NCI-H2171 (cell line): ENCODE measurements around the gene CASP8AP2.
"Not testable (repeated sequence)": the region's sequence is repeated elsewhere in the genome, so short reads cannot be mapped to it uniquely, and the experiment has no call there.

ENCODE experiments used
- DNase-seq: peaks from one replicate; lab custom pipeline; 2025; lab: John Stamatoyannopoulos, UW

The CASP8AP2 gene

DNA sequence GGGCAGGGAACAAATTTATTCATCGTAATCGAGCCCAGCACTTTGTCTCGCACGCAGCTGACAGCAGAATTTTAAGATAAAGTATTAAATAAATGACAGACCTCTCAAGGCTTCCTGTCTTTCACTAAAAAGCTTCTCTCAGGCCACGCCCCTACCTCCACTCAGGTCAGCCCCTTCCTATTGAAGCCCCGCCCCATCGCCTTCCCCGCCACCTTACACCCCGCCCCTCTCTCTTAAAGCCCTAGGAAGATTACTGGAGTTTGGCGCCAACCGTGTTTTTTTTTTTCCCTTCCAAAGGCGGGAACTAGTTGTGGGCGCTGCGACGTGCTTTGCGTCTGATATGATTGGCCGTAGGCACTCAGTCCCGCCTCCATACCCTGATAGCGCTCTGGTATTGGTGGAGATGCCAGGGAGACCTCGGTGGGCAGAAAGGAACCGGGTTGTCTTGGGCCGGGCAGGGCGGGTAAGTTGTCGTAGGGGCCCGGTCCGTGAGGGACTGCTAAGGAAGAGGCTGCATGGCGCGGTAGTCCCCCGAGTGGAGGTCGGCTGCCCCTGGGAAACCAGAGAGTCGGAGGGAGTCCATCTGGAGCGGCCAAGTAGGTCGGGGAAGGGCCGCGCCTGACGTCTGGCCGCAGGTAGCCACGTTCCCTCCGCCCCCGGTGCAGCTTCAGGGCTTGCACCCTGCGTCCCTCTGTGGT, at the start of gene CASP8AP2:
Gene CASP8AP2 (plus strand): TSS at position 409 of the 698 bp plus-strand sequence.
- peak; percentile 99 for DNase-seq

DNA sequence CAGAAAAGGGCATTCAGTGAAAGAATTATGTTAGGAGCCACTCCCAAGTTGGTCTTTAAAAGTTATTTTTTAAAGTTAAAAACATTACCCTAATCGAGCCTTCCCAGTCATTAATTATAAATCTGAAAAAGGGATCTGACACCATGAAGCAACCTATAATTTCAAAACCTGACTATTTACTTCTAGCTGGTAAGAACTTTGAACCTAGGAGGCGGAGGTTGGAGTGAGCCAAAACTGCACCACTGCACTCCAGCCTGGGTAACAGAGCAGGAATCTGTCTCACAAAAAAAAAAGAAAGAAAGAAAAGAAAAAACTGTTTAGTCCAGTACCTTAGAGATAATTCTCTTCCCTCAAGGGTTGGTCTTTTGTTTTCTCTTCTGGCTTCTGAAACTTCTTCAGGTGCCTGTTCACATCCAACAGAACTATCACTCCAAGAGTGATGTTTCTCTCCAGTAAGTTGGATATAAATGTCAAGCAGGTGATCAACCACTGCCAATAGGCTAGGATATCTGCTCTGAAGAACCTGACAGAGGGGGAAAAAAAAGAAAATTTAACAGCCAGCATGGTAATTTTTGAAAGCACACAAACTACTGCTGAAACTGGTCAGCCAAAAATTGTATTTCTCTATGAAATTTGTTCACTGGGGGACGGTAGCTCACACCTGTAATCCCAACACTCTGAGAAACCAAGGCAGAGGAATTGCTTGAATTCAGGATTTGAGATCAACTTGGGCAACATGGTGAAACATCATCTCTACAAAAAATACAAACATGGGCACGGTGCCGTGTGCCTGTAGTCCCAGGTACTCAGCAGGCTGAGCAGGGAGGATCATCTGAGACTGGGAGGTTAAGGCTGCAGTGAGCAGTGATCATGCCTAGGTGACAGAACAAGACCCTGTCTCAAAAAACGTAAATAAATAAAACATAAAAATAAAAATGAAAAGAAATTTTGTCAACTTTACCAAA, 48.3 kb upstream of the CASP8AP2 start:
- DNase-seq: no peak

DNA sequence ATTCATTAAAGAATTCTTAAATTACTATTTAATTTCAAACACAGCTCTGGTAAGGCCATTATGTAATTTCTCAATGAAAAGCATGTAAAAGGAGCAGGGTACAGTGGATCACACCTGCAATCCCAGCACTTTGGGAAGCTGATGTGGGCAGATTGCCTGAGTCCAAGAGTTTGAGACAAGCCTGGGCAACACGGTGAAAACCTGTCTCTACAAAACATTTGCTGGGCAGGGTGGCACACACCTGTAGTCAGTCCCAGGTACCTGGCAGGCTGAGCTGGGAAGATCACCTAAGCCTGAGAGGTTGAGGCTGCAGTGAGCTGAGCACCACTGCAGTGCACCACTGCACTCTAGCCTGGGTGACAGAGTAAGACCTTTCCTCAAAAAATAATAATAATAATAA, 47.5 kb upstream of the CASP8AP2 start:
- no peak for DNase-seq

DNA sequence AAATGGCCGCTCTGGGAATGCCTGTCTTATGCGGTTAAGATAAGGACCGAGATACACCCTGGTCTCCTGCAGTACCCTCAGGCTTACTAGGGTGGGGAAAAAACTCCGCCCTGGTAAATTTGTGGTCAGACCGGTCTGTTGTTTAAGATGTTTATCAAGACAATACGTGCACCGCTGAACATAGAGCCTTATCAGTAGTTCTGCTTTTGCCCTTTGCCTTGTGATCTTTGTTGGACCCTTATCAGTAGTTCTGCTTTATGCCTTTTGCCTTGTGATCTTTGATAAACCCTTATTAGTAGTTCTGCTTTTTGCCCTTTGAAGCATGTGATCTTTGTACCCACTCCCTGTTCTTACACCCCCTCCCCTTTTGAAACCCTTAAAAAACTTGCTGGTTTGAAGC, 46.4 kb upstream of the CASP8AP2 start:
- not testable (repeated sequence) for DNase-seq

DNA sequence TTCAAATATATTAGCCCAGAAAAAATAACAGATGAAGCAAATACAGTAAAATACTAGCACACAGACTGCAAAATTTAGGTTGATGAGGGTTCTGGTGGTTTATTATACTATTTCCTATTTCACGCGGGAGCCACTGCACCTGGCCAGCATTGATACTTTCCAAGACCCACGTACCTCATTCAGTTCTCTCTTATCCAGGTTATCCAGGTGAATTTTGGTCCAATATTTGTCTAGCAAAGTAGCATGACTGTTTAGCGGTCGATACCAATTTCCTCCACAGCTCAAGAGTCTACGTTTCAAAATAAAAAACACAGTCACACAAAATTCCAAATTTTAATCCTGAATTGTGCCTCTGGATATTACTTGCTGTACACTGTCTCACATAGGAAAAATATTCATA, 44.8 kb upstream of the CASP8AP2 start:
- no peak for DNase-seq

DNA sequence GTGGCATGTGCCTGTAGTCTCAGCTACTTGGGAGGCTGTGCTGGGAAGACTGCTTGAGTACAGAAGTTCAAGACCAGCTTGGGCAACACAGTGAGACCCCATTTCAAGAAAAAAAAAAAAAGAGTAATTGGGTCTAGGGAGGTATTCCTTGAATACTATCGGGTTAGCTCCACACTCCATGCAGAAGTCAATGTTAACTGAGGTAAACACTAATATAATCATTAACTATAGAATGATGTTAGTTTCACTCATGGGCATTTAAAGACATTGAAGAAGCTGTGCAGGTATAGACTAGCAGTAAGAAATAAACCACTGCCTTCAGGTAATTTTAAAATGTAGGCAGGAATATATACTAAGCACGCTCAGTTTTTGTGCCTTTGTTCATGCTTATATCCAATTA, 42.7 kb upstream of the CASP8AP2 start:
- DNase-seq: no peak

DNA sequence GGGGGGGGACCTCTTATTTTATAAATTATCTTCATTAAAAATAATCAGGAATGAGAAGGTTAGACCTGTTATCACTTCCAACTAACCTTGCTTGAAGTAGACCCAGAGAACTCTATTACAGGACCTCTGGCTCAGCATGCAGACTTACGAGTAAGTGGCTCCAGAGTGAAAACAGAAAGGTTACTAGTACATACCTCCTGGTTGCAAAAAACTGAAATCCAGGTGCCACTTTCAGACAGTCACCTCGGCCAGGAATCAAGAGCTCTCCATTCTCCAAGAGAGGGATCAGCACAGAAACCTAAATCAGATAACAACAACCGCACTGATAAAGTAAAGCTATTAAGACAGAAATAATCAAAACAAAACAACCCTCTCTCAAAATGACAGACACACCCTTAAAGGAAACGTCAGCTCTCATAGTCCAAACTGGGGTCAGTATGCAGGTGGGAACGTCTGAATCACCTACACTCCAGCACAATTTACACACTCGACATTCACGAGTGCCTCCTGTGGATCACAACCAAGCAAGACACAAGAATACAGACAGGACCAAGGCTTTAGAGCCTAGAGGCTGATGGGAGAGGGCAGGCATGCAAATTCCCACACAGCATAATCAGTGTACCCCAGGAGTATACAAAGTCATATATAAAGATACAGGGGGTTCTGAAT, 41.9 kb upstream of the CASP8AP2 start:
- DNase-seq: no peak

DNA sequence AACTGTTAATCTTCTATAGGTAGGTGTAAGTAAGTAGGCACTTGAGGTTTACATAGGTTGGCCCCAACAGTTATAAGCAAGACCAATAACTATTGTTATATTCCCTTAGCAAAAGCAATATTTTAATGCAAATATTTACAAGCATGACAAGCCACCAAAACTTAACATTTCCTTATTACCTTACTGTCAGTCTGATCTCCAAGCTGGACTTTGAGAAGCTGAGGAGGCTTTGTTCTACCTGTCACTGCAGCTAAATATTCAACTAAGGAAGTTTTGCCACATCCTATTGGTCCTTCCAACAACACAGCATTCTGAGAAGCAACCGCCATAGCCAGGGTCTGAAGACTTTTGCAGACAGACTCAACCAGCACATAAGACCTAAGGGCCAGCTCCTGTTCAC, 39.7 kb upstream of the CASP8AP2 start:
- no peak for DNase-seq

DNA sequence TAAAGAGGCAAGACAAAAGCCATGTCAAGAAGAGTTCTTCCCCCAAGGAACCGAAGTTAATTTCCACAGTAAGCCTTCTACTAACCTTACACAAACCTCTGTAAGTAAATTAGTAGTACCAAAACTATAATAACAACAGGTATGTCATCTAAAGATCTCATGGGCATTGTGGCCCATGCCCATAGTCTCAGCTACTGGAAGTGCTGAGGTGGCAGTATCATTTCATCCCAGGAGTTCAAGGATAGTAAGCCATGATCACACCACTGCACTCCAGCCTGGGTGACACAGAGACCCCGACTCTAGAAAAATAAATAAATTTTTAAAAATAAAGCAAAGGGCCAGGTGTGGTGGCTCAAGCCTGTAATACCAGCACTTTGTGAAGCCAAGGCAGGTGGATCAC, 39.3 kb upstream of the CASP8AP2 start:
- DNase-seq: no peak

DNA sequence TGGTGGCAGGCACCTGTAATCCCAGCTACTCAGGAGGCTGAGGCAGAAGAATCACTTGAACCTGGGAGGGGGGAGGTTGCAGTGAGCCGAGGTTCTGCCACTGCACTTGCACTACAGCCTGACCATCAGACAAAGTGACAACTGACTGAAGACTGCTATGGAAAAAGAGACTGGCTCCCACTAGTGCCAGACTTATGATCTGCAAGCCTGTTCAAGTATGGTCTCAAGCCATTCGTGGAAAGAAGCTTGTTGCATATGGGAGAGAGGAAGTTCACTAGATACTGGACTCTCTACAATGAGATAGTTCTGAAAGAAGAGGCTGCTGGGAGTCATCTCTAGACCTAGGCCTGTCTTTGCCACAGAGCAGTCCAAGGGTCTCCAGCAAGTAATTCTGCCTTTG, 36.8 kb upstream of the CASP8AP2 start:
- DNase-seq: no peak

DNA sequence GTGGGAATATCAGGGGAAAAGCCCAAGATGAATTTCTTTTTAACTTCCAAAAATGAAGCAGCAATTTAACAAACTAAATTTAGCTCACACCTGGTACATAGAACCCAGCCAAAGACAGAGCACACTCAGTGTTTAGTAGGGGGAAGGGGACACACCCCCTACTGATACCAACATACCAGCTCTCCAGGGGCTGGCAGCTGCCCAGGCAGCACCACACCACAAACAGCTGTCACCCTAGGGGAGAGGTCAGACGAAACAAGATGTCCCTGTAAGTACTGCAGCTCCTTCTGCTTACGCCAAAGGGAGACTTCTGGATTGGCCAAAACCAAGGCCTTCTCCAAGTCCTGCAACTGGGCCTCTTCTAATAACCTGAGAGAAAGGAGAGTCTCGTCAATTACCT, 36.1 kb upstream of the CASP8AP2 start:
- no peak for DNase-seq

DNA sequence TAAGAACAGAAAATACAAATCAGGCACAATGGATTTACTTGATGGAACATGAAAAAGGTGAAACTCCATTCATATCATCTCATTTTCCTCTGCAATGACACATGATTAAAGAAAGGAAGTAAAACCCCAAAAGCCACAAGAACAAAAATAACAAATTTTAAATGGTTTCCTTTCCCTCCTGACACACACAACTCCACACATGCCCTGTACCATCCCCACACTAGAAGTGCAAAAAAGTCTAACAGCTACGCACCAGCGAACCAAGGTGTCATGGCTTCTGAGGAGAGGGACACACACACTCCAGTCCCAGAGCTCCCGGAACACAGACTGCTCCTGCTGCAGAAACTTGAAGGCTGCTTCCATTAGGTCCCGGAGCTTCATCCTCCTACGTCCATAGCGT, 35.4 kb upstream of the CASP8AP2 start:
- DNase-seq: no peak

DNA sequence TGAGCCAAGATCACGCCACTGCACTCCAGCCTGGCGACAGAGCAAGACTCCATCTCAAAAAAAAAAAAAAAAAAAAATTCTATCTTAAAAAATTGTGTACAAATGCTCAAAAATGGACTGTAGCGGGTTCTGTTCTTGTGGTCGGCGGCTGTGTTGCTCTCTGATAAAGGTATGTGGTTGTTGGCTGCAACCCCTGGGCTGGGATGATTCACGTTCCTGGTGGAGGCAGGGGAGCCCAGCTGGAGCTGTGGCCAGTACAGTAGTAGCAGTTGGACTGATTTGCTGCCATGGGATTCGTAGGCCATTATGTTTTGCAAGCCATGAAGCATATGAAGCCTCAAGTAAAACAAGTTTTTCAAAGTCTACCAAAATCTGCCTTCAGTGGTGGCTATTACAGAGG, 32.4 kb upstream of the CASP8AP2 start:
- no peak for DNase-seq

DNA sequence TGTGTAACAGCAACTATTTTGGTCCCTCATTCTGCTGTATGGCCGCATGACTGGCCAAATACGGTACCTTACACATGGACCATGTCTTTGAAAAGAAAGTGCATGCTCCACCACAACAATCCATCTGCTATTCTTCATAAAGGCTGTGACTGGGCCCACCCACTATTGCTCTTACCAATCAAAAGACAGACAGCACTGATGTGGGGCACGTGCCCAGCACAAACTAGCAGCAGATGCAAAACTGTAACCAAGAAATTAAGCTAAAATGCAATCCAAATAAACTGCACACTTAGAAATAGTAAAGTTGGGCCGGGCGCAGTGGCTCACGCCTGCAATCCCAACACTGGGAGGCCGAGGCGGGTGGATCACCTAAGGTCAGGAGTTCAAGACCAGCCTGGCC, 30.6 kb upstream of the CASP8AP2 start:
- no peak for DNase-seq

DNA sequence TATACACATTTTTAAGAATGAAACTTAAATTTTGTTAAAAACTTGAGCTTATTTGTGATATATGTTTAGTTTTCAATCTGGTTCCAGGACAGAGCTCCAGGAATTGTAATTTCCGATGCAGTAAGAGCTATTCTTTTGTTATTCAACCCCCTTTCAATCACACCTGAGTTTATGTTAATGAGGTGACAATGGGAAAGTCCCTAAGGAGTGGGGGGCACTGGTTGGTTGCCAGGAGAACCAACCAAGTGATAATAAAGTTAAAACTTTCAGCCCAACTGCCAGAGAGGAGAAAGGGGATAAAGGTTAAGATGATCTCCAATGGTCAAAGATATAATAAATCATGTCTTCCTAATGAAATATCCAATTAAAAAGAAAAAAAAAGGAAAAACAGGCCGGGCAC, 29.9 kb upstream of the CASP8AP2 start:
- no peak for DNase-seq

DNA sequence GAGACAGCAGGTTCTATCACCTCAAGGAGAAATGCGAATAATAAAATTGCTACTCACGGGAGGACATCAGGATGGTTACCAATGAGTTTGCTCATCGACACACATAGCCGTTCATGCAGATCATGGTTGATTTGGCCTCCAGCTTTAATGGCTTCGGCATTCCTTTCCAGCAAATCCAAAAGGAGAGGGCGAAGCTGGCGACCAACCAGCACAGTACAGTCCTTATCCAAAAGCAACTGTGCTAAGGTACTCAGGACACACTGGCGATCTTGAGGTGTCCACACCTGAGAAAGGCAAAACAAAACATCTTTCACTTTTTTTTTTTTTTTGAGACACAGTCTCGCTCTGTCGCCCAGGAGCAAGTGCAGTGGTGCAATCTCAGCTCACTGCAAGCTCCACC, 26.4 kb upstream of the CASP8AP2 start:
- DNase-seq: no peak

DNA sequence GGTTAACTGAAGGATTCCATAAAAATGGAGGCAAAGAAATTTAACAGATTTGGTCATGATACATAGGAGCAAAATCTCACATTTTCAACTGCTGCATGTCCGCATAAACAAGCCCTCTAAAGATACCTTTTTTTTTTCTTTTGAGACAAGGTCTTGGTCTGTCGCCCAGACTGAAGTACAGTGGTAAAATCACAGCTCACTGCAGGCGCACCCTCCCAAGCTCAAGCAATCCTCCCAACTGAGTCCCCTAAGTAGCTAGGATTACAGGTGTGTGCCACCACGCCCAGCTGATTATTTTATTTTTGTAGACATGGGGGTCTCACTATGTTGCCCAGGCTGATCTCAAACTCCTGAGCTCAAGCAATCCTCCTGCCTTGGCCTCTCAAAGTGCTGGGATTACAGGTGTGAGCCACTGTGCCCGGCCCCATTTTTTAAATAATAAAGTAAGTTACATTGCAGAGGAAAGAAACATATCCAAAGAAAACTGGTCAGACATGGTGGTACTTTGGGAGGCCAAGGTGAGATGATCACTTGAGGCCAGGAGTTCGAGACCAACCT, 23.8 kb upstream of the CASP8AP2 start:
- no peak for DNase-seq

DNA sequence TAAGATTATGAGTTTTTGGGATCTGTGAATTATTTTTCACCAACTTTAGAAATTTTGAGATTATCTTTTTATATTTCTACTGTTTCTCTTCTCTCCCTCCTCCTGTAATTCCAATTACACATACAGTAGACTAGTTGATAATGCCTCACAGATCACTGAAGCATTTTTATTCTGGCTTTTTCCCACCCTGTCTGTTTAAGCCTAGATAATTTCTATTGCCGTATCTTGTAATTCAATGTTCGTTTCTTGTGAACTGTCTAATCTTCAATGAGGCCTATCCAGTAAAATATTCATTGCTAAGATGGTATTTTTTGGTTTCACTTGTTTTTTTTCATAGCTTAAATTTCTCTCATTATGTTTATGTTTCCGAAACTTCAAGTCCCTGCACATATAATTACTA, 22.1 kb upstream of the CASP8AP2 start:
- no peak for DNase-seq

DNA sequence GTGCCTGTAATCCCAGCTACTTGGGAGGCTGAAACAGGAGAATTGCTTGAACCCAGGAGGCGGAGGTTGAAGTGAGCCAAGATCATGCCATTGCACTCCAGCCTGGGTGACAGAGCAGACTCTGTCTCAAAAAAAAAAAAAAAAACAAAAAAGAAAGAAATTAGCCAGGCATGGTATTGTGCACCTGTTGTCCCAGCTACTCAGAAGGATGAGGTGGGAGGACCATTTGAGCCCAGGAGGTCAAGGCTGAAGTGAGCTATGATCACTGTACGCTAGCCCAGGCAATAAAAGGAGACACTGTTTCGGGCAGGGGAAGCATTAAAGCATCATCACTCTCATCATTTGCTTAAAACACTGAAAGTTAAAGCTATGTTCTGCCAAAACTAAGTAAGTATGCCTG, 16.3 kb upstream of the CASP8AP2 start:
- DNase-seq: not testable (repeated sequence)

DNA sequence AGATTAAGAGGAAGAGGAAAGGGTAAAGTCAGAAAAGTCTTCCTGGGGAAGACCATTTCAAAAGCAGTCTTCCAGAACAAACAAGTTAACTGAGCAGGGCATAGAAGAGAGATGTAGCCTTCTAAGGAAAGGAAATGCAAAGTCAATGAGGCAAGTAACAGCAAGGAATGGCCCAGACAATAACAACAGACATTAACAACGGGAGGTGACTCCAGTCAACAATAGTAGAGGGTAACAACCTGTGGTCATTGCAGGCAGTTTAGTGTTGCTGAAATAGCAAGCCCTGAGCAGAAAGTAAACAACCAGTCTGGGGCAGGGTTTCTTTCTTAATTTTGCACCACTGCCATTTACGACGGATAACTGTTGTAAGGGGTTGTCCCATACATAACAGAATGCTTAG, 12.2 kb upstream of the CASP8AP2 start:
- no peak for DNase-seq

DNA sequence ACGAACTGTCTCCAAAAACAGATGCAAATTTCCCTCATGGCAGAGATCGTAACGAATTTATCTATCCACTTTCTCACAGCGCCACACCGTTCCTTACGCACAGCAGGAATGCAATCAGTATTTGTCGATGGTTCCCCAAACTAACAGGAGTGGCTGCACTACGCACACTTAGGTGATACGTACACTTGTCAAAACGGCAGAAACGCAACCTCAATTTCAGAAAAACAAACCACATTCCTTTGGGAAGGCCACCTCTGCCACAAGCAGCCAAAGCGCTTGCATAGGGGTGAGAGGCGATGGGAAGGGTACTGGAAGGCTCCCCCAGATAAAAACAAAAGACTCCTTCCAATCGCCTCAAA, 10.7 kb upstream of the CASP8AP2 start:
- DNase-seq: peak; percentile 23

DNA sequence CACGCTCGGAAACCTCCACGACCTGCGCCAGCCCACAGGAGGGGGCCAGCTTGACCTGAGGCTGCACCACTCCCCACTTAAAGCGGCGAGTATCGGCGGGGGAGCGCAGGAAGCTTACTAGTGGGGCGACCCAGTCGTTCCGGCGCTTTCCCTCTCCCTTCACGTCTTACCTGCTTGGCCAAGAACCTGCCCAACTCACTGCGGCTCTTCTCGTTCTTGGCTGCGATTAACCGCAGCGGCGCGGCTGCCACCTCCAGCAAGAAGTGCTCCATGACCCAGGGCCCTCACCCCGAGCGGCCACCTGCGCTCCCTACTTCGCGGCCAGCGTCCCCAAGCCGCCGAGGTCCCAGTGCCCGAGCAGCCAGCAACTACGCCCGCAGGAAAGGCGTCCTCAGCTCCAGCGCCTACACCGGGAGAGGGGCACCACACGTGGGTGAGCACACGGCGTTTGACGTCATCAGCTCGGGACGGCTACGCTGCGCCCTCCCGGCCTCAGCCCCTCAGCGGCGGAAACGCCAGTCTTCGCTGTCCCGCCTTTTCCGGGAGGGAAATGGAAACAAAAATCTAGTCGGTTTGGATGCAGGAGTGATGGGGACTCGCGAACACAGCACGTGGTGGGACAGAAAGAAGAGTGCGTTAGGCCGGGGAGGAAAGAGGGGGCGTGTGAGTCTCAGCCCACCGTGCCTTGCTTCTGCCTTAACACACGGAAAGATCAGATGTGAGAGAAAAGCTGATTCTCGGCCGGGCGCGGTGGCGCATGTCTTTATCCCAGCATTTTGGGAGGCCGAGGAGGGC, 10.1 kb upstream of the CASP8AP2 start, which contains the start of gene MDN1:
Gene MDN1 (minus strand): TSS at position 459 of the 795 bp plus-strand sequence. CDS start 187 bp downstream, at position 272.
- DNase-seq: peak; percentile 96
